Vagina (tissue), 2 donors: ENCODE results near the gene IGSF1. TPM values are rescaled to one million over a fixed set of nuclear protein-coding genes. Genes with fewer than 3 reads are reported as not detected.
A peak's percentile ranks its signal among the peaks of the same experiment; 100 is the strongest.

Experiments used
- DNase-seq, 2 donors: peaks; one replicate each; pipeline ENCODE4 v3.0.0-alpha.2; 2017; ENCODE audit errors: extremely low spot score in 2 of 2
- H3K27ac ChIP-seq: fragments of 200-600 bp; sonication (generic); one replicate; pipeline ENCODE4 v1.5.1; 2019
- H3K27me3 ChIP-seq: fragments of 200-600 bp; sonication (generic); one replicate; pipeline ENCODE4 v1.5.1; 2019
- H3K36me3 ChIP-seq, 2 donors: fragments of 200-600 bp; sonication (generic); one replicate each; pipeline ENCODE4 v1.5.1; 2017 to 2019
- H3K4me1 ChIP-seq: fragments of 200-600 bp; sonication (generic); one replicate; pipeline ENCODE4 v1.5.1; 2019
- H3K4me3 ChIP-seq, 2 donors: fragments of 200-600 bp; sonication (generic); 1 replicate in 1 of 2; 2 replicates in 1 of 2; pipeline ENCODE4 v1.5.1; 2016 to 2019
- H3K9me3 ChIP-seq: fragments of 200-600 bp; sonication (generic); one replicate; pipeline ENCODE4 v1.5.1; 2019
- POLR2A ChIP-seq, 2 donors: fragments of 450-650 bp; IDR thresholded peaks; one replicate each; pipeline ENCODE4 v1.6.1; 2017; ENCODE audit warnings: antibody characterized with exemption in 2 of 2, mild to moderate bottlenecking in 2 of 2, moderate library complexity in 2 of 2
- POLR2AphosphoS5 ChIP-seq, 2 donors: sonication (generic); formaldehyde crosslinking; IDR thresholded peaks; one replicate each; pipeline ENCODE4 v1.9.0; 2017; ENCODE audit warnings: antibody characterized with exemption in 2 of 2, mild to moderate bottlenecking in 2 of 2, low read depth in 1 of 2; ENCODE audit not compliant: insufficient read depth in 1 of 2
- intact Hi-C: fragments of 100-400 bp; cut with DNase I; formaldehyde crosslinking; loops from one replicate; pipeline ENCODE4 v1.15.1; 2023
- total RNA-seq: library from RNA; depleted of rRNA; stranded (reverse); fragments of >200 nt; gene quantifications from one replicate; pipeline ENCODE4 v1.2.3, GENCODE V29; 2016
- TF ChIP-seq, protein P1 (sequence below), 3 experiments: fragments of 450-650 bp in 2 of 3; fragments of 200-600 bp in 1 of 3; sonication (generic) in 1 of 3; IDR thresholded peaks; one replicate each; pipeline ENCODE4 v1.5.1; 2017 to 2019; ENCODE audit warnings: antibody characterized with exemption in 3 of 3, mild to moderate bottlenecking in 2 of 3, moderate library complexity in 2 of 3

Gene IGSF1
- total RNA-seq, 1 donor from 2014 or later, result 1.2 TPM

DNA sequence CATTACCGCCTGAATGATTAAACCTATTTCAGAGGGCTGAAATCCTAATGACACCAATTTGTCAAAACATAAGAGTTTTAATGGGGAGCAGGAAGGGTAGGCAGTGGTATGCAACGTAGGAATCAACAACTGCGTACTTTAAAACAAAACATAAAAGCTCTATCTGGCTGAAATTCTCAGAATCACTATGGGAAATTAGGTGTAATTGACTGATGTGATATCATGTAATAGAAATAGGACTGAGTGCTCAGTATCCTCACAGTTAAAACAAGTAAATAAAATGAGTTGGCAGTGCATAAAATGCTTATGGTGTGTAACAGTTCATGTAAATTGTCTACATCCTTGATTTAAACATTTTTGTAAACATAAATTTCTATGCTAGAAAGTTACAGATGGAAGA is 13.6 kb upstream of the IGSF1 start:
- no peak overlapping the region for H3K4me3 ChIP-seq
- no peaks in the 10 kb centered on the region for H3K9me3 ChIP-seq
- intact Hi-C loops, result no loop called here
- no peaks in the 10 kb centered on the region for H3K36me3 ChIP-seq
- no peaks in the 10 kb centered on the region for H3K4me1 ChIP-seq
- no peak for DNase-seq
- TF ChIP-seq, protein P1, sequence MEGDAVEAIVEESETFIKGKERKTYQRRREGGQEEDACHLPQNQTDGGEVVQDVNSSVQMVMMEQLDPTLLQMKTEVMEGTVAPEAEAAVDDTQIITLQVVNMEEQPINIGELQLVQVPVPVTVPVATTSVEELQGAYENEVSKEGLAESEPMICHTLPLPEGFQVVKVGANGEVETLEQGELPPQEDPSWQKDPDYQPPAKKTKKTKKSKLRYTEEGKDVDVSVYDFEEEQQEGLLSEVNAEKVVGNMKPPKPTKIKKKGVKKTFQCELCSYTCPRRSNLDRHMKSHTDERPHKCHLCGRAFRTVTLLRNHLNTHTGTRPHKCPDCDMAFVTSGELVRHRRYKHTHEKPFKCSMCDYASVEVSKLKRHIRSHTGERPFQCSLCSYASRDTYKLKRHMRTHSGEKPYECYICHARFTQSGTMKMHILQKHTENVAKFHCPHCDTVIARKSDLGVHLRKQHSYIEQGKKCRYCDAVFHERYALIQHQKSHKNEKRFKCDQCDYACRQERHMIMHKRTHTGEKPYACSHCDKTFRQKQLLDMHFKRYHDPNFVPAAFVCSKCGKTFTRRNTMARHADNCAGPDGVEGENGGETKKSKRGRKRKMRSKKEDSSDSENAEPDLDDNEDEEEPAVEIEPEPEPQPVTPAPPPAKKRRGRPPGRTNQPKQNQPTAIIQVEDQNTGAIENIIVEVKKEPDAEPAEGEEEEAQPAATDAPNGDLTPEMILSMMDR (IDR thresholded peaks at IDR 0.05), result no peak
- TF ChIP-seq POLR2AphosphoS5 (IDR thresholded peaks at IDR 0.05; ENCODE audit: insufficient read depth in 1 of 2, low read depth in 1 of 2), result no peak
- TF ChIP-seq POLR2A (IDR thresholded peaks at IDR 0.05), result no peak
- H3K27me3 ChIP-seq, result no peaks in the 10 kb centered on the region
- H3K27ac ChIP-seq, result no peak overlapping the region

DNA sequence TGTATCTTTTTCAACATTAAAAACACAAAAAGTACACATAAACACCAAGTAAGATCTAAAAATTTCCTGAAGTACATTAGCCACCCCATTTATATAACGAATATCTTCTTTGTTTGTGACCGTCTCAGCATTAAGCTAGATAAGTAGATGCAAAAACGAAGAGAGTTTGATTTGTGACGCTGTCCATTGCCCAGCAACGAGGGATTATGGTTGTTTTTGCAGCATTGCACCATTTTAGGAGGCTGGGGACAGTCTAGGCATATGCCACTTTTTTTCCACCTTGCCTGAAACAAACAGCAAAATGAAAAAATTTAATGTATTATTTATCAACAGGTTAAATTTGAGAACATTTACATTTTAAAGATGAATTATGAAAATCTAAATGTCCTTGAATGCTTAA is 12.0 kb upstream of the IGSF1 start:
- H3K9me3 ChIP-seq, result no peaks in the 10 kb centered on the region
- no peaks in the 10 kb centered on the region for H3K36me3 ChIP-seq
- H3K27ac ChIP-seq, result no peak overlapping the region
- H3K4me3 ChIP-seq, result no peak overlapping the region
- intact Hi-C loops, result no loop called here
- TF ChIP-seq, protein P1 (IDR thresholded peaks at IDR 0.05), result no peak
- TF ChIP-seq POLR2AphosphoS5 (IDR thresholded peaks at IDR 0.05; ENCODE audit: insufficient read depth in 1 of 2, low read depth in 1 of 2), result no peak
- no peak for TF ChIP-seq POLR2A (IDR thresholded peaks at IDR 0.05)
- no peaks in the 10 kb centered on the region for H3K4me1 ChIP-seq
- no peaks in the 10 kb centered on the region for H3K27me3 ChIP-seq
- DNase-seq, result no peak

DNA sequence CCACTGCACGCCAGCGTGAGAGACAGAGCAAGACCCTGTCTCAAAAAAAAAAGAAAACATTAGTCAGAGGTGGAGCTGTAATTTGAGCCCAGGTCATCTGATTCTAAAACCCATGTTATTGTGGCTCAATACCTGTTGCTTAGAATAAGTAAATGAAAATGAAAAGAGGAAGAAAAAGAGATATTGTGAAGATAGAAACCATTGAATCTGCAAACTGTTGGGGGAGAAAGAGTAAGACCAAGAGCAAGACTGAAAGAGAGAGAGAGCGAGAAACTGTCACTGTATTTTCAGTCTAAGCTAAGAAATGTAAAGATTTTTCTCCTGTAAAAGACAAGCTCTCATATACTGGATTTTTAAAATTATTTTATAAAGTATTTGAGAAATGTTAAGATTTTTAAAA is 9.7 kb upstream of the IGSF1 start:
- no peak overlapping the region for H3K4me3 ChIP-seq
- no peaks in the 10 kb centered on the region for H3K9me3 ChIP-seq
- intact Hi-C loops, result no loop called here
- no peak overlapping the region for H3K27ac ChIP-seq
- TF ChIP-seq, protein P1 (IDR thresholded peaks at IDR 0.05), result no peak
- TF ChIP-seq POLR2AphosphoS5 (IDR thresholded peaks at IDR 0.05; ENCODE audit: insufficient read depth in 1 of 2, low read depth in 1 of 2) (no peak), POLR2A (IDR thresholded peaks at IDR 0.05) (no peak)
- DNase-seq, result no peak
- H3K36me3 ChIP-seq, result no peaks in the 10 kb centered on the region
- H3K4me1 ChIP-seq, result no peaks in the 10 kb centered on the region
- H3K27me3 ChIP-seq, result no peaks in the 10 kb centered on the region

DNA sequence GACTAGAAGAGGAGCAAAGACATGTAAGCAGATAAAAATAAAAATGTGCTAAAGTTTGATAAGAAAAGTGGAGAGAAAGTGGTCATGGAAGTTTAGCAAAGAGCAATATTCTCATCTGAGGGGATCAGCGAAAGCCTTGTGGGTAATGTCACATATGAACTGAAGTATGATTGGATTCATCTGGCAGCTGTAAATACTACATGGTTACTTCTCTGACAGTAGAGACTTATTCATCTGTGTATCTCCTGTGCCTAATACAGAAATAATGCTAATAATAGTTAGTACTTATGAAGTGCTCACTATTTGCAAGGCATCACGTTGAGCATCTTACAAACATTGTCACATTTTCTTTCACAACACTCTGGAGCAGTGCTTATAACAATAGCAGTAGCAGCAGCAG is 8.9 kb upstream of the IGSF1 start:
- no peak for DNase-seq
- Histone ChIP-seq H3K4me3 (no peak overlapping the region), H3K36me3 (no peaks in the 10 kb centered on the region), H3K4me1 (no peaks in the 10 kb centered on the region), H3K27ac (no peak overlapping the region), H3K9me3 (no peaks in the 10 kb centered on the region), H3K27me3 (no peaks in the 10 kb centered on the region)
- TF ChIP-seq, protein P1 (IDR thresholded peaks at IDR 0.05), result no peak
- TF ChIP-seq POLR2AphosphoS5 (IDR thresholded peaks at IDR 0.05; ENCODE audit: insufficient read depth in 1 of 2, low read depth in 1 of 2), result no peak
- TF ChIP-seq POLR2A (IDR thresholded peaks at IDR 0.05), result no peak
- intact Hi-C loops, result no loop called here

DNA sequence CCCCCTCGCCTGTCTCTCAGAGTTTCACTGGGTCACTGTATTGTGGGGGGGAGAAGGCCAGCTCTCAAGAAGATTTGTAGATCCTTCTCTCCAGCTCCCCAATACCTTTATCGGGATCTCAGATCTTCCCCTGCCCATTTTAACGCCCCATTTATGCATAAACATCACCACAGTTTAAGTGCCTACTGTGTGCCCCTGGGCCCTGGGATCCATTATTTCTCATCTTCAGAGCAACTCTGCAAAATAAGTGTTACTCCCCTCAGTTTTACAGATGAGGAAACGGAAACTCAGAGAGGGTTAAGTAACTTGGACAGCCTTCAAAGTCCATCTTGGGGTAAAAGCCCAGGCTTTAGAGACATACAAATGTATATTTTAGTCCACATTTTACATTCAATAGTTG is 421 bp upstream of the IGSF1 start:
- Histone ChIP-seq H3K36me3 (no peaks in the 10 kb centered on the region), H3K4me3 (peak overlapping the region in 1 of 2 donors; percentile 36), H3K9me3 (no peaks in the 10 kb centered on the region), H3K27me3 (no peaks in the 10 kb centered on the region), H3K27ac (no peak overlapping the region), H3K4me1 (peaks cover 4% of the 10 kb centered on the region)
- no peak for TF ChIP-seq POLR2A (IDR thresholded peaks at IDR 0.05)
- TF ChIP-seq POLR2AphosphoS5 (IDR thresholded peaks at IDR 0.05; ENCODE audit: insufficient read depth in 1 of 2, low read depth in 1 of 2), result no peak
- TF ChIP-seq, protein P1 (IDR thresholded peaks at IDR 0.05), result no peak
- DNase-seq, result no peak
- intact Hi-C loops, result no loop called here
